H1 (cell line): ENCODE measurements around the gene PHOSPHO2. TPM values are rescaled to one million over a fixed set of nuclear protein-coding genes. Genes with fewer than 3 reads are reported as not detected.
"Not testable (repeated sequence)": the region's sequence is repeated elsewhere in the genome, so short reads cannot be mapped to it uniquely, and the experiment has no call there.

Source experiments
- CTCF ChIA-PET: fragments of 300-600 bp; sonication (Branson Sonifier 250); formaldehyde crosslinking; loops from one replicate; lab custom pipeline; 2021; ENCODE audit not compliant: partially characterized antibody; lab: Charles Lee
- POLR2A ChIA-PET: fragments of 300-600 bp; sonication (Branson Sonifier 250); formaldehyde crosslinking; loops from one replicate; lab custom pipeline; 2021; ENCODE audit warnings: inconsistent platforms; ENCODE audit not compliant: partially characterized antibody; lab: Charles Lee
- DNase-seq, 2 experiments: peaks; one replicate each; pipeline versions ENCODE4 v3.0.0 to v3.0.0-alpha.2; 2010 to 2022; ENCODE audit warnings: low spot score in 2 of 2, low read depth in 1 of 2, mixed read lengths in 1 of 2
- FAIRE-seq: peaks from 2 replicates; lab custom pipeline; 2011; peaks lifted over from hg19 to GRCh38; lab: Jason Lieb, UNC
- H2AFZ ChIP-seq: 2 replicates; pipeline ENCODE4 v1.8.1; 2012; ENCODE audit warnings: low read length, inconsistent platforms
- H2AK5ac ChIP-seq: 2 replicates; pipeline ENCODE4 v1.6.1; 2013; ENCODE audit warnings: low read depth, low read length
- H2BK120ac ChIP-seq: replicated peaks from 2 replicates; pipeline ENCODE3; 2013; ENCODE audit warnings: low read depth, low read length, inconsistent platforms
- H2BK12ac ChIP-seq: 2 replicates; pipeline ENCODE4 v1.6.1; 2013; ENCODE audit warnings: low read depth, low read length
- H2BK15ac ChIP-seq: 2 replicates; pipeline ENCODE4 v1.6.1; 2013; ENCODE audit warnings: low read length
- H2BK20ac ChIP-seq: 2 replicates; pipeline ENCODE4 v1.6.1; 2013; ENCODE audit warnings: low read length
- H2BK5ac ChIP-seq: 2 replicates; pipeline ENCODE4 v1.6.1; 2013; ENCODE audit warnings: low read depth, low read length
- H3K14ac ChIP-seq: 2 replicates; pipeline ENCODE4 v1.6.1; 2013; ENCODE audit warnings: inconsistent platforms; ENCODE audit not compliant: insufficient read length
- H3K18ac ChIP-seq: 2 replicates; pipeline ENCODE4 v1.6.1; 2013; ENCODE audit warnings: low read length; ENCODE audit errors: extremely low read depth
- H3K23ac ChIP-seq: 2 replicates; pipeline ENCODE4 v1.6.1; 2013; ENCODE audit warnings: inconsistent platforms; ENCODE audit not compliant: insufficient read length
- H3K23me2 ChIP-seq: 2 replicates; pipeline ENCODE4 v1.6.1; 2013; ENCODE audit warnings: low read depth, low read length
- H3K27ac ChIP-seq: 2 replicates; pipeline ENCODE4 v1.6.1; 2011; ENCODE audit warnings: low read depth, low read length, inconsistent platforms
- H3K27me3 ChIP-seq, 4 experiments: replicated peaks in 1 of 4; 1 replicate in 1 of 4; 2 replicates in 3 of 4; pipeline versions ENCODE4 v1.6.1 to v1.8.1; 2011 to 2013; ENCODE audit warnings: low read length in 3 of 4, mild to moderate bottlenecking in 3 of 4, inconsistent platforms in 2 of 4, mixed read lengths in 2 of 4, moderate library complexity in 1 of 4; ENCODE audit not compliant: control insufficient read depth in 3 of 4, insufficient read depth in 3 of 4; ENCODE audit errors: extremely low read depth in 1 of 4
- H3K36me3 ChIP-seq, 4 experiments: 2 replicates each; pipeline versions ENCODE4 v1.6.1 to v1.8.1; 2011 to 2013; ENCODE audit warnings: mild to moderate bottlenecking in 4 of 4, low read length in 3 of 4, moderate library complexity in 2 of 4, control low read depth in 1 of 4, inconsistent platforms in 1 of 4; ENCODE audit not compliant: insufficient read depth in 4 of 4, control insufficient read depth in 2 of 4
- H3K4ac ChIP-seq: replicated peaks from 2 replicates; pipeline ENCODE3; 2013; ENCODE audit warnings: low read length, low read depth, mixed read lengths, inconsistent platforms; ENCODE audit not compliant: insufficient read length
- H3K4me1 ChIP-seq, 4 experiments: replicated peaks in 1 of 4; 1 replicate in 1 of 4; 2 replicates in 3 of 4; pipeline versions ENCODE4 v1.6.1 to v1.8.1; 2011 to 2013; ENCODE audit warnings: low read length in 3 of 4, inconsistent platforms in 2 of 4, mixed read lengths in 1 of 4; ENCODE audit not compliant: insufficient read depth in 4 of 4, control insufficient read depth in 3 of 4
- H3K4me2 ChIP-seq, 2 experiments: 2 replicates each; pipeline versions ENCODE4 v1.6.1 to v1.8.1; 2011 to 2013; ENCODE audit warnings: low read depth in 2 of 2, low read length in 2 of 2, control low read depth in 1 of 2, inconsistent platforms in 1 of 2, mild to moderate bottlenecking in 1 of 2; ENCODE audit not compliant: insufficient read depth in 1 of 2
- H3K4me3 ChIP-seq, 4 experiments: fragments of 200-600, 300-600 bp in 1 of 4; sonication (generic), shearing (Covaris generic), sonication (Bioruptor Twin) in 1 of 4; 2 replicates each; pipeline versions ENCODE4 v1.5.1 to v1.8.1; 2011 to 2016; ENCODE audit warnings: low read length in 4 of 4, low read depth in 3 of 4, control low read depth in 2 of 4, inconsistent platforms in 2 of 4, mild to moderate bottlenecking in 2 of 4, mixed read lengths in 1 of 4, moderate library complexity in 1 of 4; ENCODE audit not compliant: insufficient read depth in 2 of 4; ENCODE audit errors: extremely low read depth in 1 of 4
- H3K56ac ChIP-seq: replicated peaks from 2 replicates; pipeline ENCODE3; 2013; ENCODE audit warnings: low read depth, mild to moderate bottlenecking, mixed read lengths, low read length, inconsistent platforms; ENCODE audit not compliant: insufficient read length
- H3K79me1 ChIP-seq: 2 replicates; pipeline ENCODE4 v1.6.1; 2013; ENCODE audit warnings: low read depth, low read length, control low read depth
- H3K79me2 ChIP-seq, 2 experiments: 2 replicates each; pipeline versions ENCODE4 v1.6.1 to v1.8.1; 2012 to 2013; ENCODE audit warnings: low read length in 2 of 2, mild to moderate bottlenecking in 2 of 2, inconsistent platforms in 1 of 2; ENCODE audit not compliant: insufficient read depth in 2 of 2, control insufficient read depth in 1 of 2
- H3K9ac ChIP-seq, 4 experiments: replicated peaks in 1 of 4; 1 replicate in 1 of 4; 2 replicates in 3 of 4; pipeline versions ENCODE4 v1.6.1 to v1.8.1; 2011 to 2013; ENCODE audit warnings: low read depth in 3 of 4, low read length in 3 of 4, control low read depth in 2 of 4, mild to moderate bottlenecking in 2 of 4, moderate library complexity in 2 of 4, inconsistent platforms in 1 of 4; ENCODE audit errors: extremely low read depth in 1 of 4
- H3K9me3 ChIP-seq, 2 experiments: 2 replicates each; pipeline versions ENCODE4 v1.6.1 to v1.8.1; 2012 to 2013; ENCODE audit warnings: mild to moderate bottlenecking in 2 of 2, moderate library complexity in 2 of 2, control low read depth in 1 of 2, inconsistent platforms in 1 of 2, low read depth in 1 of 2, low read length in 1 of 2, mixed read lengths in 1 of 2; ENCODE audit not compliant: insufficient read depth in 2 of 2
- H4K20me1 ChIP-seq, 2 experiments: replicated peaks in 1 of 2; 2 replicates each; pipeline versions ENCODE3 to v1.8.1; 2011 to 2013; ENCODE audit warnings: inconsistent platforms in 2 of 2, low read length in 2 of 2, mild to moderate bottlenecking in 1 of 2; ENCODE audit not compliant: insufficient read depth in 2 of 2, control insufficient read depth in 1 of 2
- H4K5ac ChIP-seq: 2 replicates; pipeline ENCODE4 v1.6.1; 2013; ENCODE audit warnings: low read length, low read depth, mixed read lengths, inconsistent platforms; ENCODE audit not compliant: insufficient read length
- H4K8ac ChIP-seq: 2 replicates; pipeline ENCODE4 v1.8.0; 2013; ENCODE audit warnings: mild to moderate bottlenecking, moderate library complexity, low read length, inconsistent platforms; ENCODE audit not compliant: insufficient read depth; ENCODE audit errors: extremely low read depth
- H4K91ac ChIP-seq: replicated peaks from 2 replicates; pipeline ENCODE3; 2013; ENCODE audit warnings: low read length, mixed read lengths, inconsistent platforms; ENCODE audit not compliant: insufficient read length
- polyA plus RNA-seq, 7 experiments: library from polyadenylated mRNA; depleted of rRNA in 3 of 7; stranded (reverse) in 5 of 7; unstranded in 2 of 7; fragments of >200 nt in 5 of 7; fragments of 200-250 nt in 2 of 7; gene quantifications; 1 replicate in 5 of 7; 2 replicates in 1 of 7; 4 replicates in 1 of 7; pipeline versions ENCODE4 v1.2.1 to v1.2.3, GENCODE V29; 2011 to 2013; ENCODE audit warnings: missing spikeins in 2 of 7, mixed read lengths in 2 of 7
- total RNA-seq: library from RNA; stranded (reverse); fragmentation: NEBNext Ultra II Directional; extraction: Animal tissue kit (Norgen Biotek cat#: 25700); gene quantifications from 2 replicates; pipeline ENCODE4 v1.2.1, GENCODE V29; 2021

Gene PHOSPHO2
- total and polyA plus RNA-seq, 2 of the 8 experiments (the other 6 are each of a cell fraction or from before 2014, with no cell fraction given) = 2.4 to 8.5 TPM

GRCh38 chr2:169687943-169688342 is 6.3 kb upstream of the PHOSPHO2 start:
- H2BK15ac ChIP-seq, H3K18ac ChIP-seq, H2BK5ac ChIP-seq, H3K79me1 ChIP-seq, H3K79me2 ChIP-seq, H2BK20ac ChIP-seq, POLR2A ChIA-PET, H3K27ac ChIP-seq, H4K5ac ChIP-seq, H4K20me1 ChIP-seq, H3K23ac ChIP-seq, H4K91ac ChIP-seq, FAIRE-seq, H2BK12ac ChIP-seq, H3K4me1 ChIP-seq, CTCF ChIA-PET, H3K36me3 ChIP-seq, H3K23me2 ChIP-seq, H3K4me2 ChIP-seq, H3K9ac ChIP-seq, H3K9me3 ChIP-seq, H3K27me3 ChIP-seq, H4K8ac ChIP-seq, H3K56ac ChIP-seq, DNase-seq, H2AK5ac ChIP-seq, H3K14ac ChIP-seq, H3K4ac ChIP-seq, H2AFZ ChIP-seq, H2BK120ac ChIP-seq, H3K4me3 ChIP-seq: not testable (repeated sequence)
